Thymus (tissue), 11 donors: ENCODE results near the gene DDR1. TPM values are rescaled to one million over a fixed set of nuclear protein-coding genes. Genes with fewer than 3 reads are reported as not detected.
"Not testable (repeated sequence)": the region's sequence is repeated elsewhere in the genome, so short reads cannot be mapped to it uniquely, and the experiment has no call there.

Experiments used
- DNase-seq, 9 donors: peaks; one replicate each; pipeline ENCODE4 v3.0.0-alpha.2; 2013; ENCODE audit warnings: low spot score in 9 of 9, low read depth in 6 of 9, missing footprints in 1 of 9
- H3K27ac ChIP-seq, 2 donors: one replicate each; pipeline ENCODE4 v1.5.1; 2013; ENCODE audit warnings: control low read depth in 1 of 2, low read depth in 1 of 2, low read length in 1 of 2, mild to moderate bottlenecking in 1 of 2, moderate library complexity in 1 of 2
- H3K27me3 ChIP-seq, 2 donors: one replicate each; pipeline ENCODE4 v1.5.1; 2013; ENCODE audit warnings: low read length in 1 of 2; ENCODE audit not compliant: control insufficient read depth in 2 of 2, insufficient read depth in 1 of 2
- H3K36me3 ChIP-seq, 2 donors: one replicate each; pipeline ENCODE4 v1.5.1; 2013; ENCODE audit warnings: low read length in 1 of 2, mild to moderate bottlenecking in 1 of 2, moderate library complexity in 1 of 2; ENCODE audit not compliant: control insufficient read depth in 2 of 2, insufficient read depth in 2 of 2
- H3K4me1 ChIP-seq, 2 donors: one replicate each; pipeline ENCODE4 v1.5.1; 2013; ENCODE audit warnings: low read length in 2 of 2; ENCODE audit not compliant: control insufficient read depth in 2 of 2, insufficient read depth in 2 of 2
- H3K4me3 ChIP-seq, 2 donors: one replicate each; pipeline ENCODE4 v1.5.1; 2013; ENCODE audit warnings: low read length in 2 of 2, control low read depth in 1 of 2, mild to moderate bottlenecking in 1 of 2
- H3K9me3 ChIP-seq, 2 donors: one replicate each; pipeline ENCODE4 v1.5.1; 2013; ENCODE audit warnings: low read length in 1 of 2, mild to moderate bottlenecking in 1 of 2; ENCODE audit not compliant: control insufficient read depth in 2 of 2, insufficient read depth in 1 of 2
- WGBS: extraction: QIAGEN DNeasy Blood & Tissue Kit; methylation state at CpG from one replicate; pipeline ENCODE4 v1.1.7; 2013; 5-methylcytosine and 5-hydroxymethylcytosine counted together
- polyA plus RNA-seq: library from polyadenylated mRNA; stranded (reverse); fragments of 200-250 nt; gene quantifications from one replicate; pipeline ENCODE4 v1.2.3, GENCODE V29; 2013
- total RNA-seq: library from RNA; stranded (reverse); fragments of 120-200 nt; gene quantifications from one replicate; pipeline ENCODE4 v1.2.4, GENCODE V29; 2013
- donor health status: healthy.

DDR1 gene
- total and polyA plus RNA-seq, 2 donors, result 39.6 to 65.9 TPM

- 83% methylated on average over 3 of the region's 3 CpGs for WGBS
- Histone ChIP-seq H3K4me3 (no peak overlapping the region), H3K36me3 (no peaks in the 10 kb centered on the region), H3K27me3 (peaks cover 0 to 2% of the 10 kb centered on the region in 2 donors), H3K27ac (no peak overlapping the region), H3K4me1 (peaks cover 2 to 22% of the 10 kb centered on the region in 2 donors), H3K9me3 (peaks cover 0 to 14% of the 10 kb centered on the region in 2 donors)
- DNase-seq, result no peak
These were observed 22.9 kb upstream of the DDR1 start for GRCh38 chr6:30861257-30862048.

GRCh38 chr6:30862156-30862875 lies 22.0 kb upstream of the DDR1 start:
- H3K9me3 ChIP-seq, result peaks cover 0 to 14% of the 10 kb centered on the region in 2 donors
- no peak overlapping the region for H3K4me3 ChIP-seq
- H3K4me1 ChIP-seq, result peaks cover 2 to 13% of the 10 kb centered on the region in 2 donors
- H3K36me3 ChIP-seq, result no peaks in the 10 kb centered on the region
- DNase-seq, result no peak
- no peaks in the 10 kb centered on the region for H3K27me3 ChIP-seq
- 94% methylated on average over 10 of the region's 10 CpGs for WGBS
- H3K27ac ChIP-seq, result no peak overlapping the region

- H3K9me3 ChIP-seq, result peaks cover 0 to 10% of the 10 kb centered on the region in 2 donors
- WGBS, result 98% methylated on average over 4 of the region's 4 CpGs
- no peaks in the 10 kb centered on the region for H3K36me3 ChIP-seq
- no peak overlapping the region for H3K4me3 ChIP-seq
- H3K4me1 ChIP-seq, result peaks cover 2 to 4% of the 10 kb centered on the region in 2 donors
- no peaks in the 10 kb centered on the region for H3K27me3 ChIP-seq
- no peak overlapping the region for H3K27ac ChIP-seq
- no peak for DNase-seq
These were observed 20.0 kb upstream of the DDR1 start for GRCh38 chr6:30864325-30864724.

GRCh38 chr6:30869241-30869749 lies 15.0 kb upstream of the DDR1 start:
- WGBS, result 94% methylated on average over 12 of the region's 12 CpGs
- not testable (repeated sequence) for H3K27ac ChIP-seq, H3K4me1 ChIP-seq, H3K27me3 ChIP-seq, H3K36me3 ChIP-seq, DNase-seq, H3K4me3 ChIP-seq
- peaks cover 3 to 30% of the 10 kb centered on the region in 2 donors for H3K9me3 ChIP-seq

- H3K4me1 ChIP-seq, result peaks cover 0 to 2% of the 10 kb centered on the region in 2 donors
- peaks cover 3 to 38% of the 10 kb centered on the region in 2 donors for H3K9me3 ChIP-seq
- no peaks in the 10 kb centered on the region for H3K27me3 ChIP-seq
- no peak for DNase-seq
- H3K4me3 ChIP-seq, result no peak overlapping the region
- no peak overlapping the region for H3K27ac ChIP-seq
- peaks cover 0 to 5% of the 10 kb centered on the region in 2 donors for H3K36me3 ChIP-seq
These were observed 13.8 kb upstream of the DDR1 start for GRCh38 chr6:30870546-30870945.

- peaks cover 2 to 7% of the 10 kb centered on the region in 2 donors for H3K4me1 ChIP-seq
- no peak for DNase-seq
- no peak overlapping the region for H3K4me3 ChIP-seq
- H3K27ac ChIP-seq, result no peak overlapping the region
- H3K9me3 ChIP-seq, result peaks cover 3 to 38% of the 10 kb centered on the region in 2 donors
- H3K36me3 ChIP-seq, result peaks cover 0 to 5% of the 10 kb centered on the region in 2 donors
- no peaks in the 10 kb centered on the region for H3K27me3 ChIP-seq
- WGBS, result 84% methylated on average over 4 of the region's 4 CpGs
These were observed 12.6 kb upstream of the DDR1 start for GRCh38 chr6:30871592-30872183.

GRCh38 chr6:30873137-30873640 lies 11.1 kb upstream of the DDR1 start:
- Histone ChIP-seq H3K36me3 (peaks cover 0 to 5% of the 10 kb centered on the region in 2 donors), H3K9me3 (peaks cover 3 to 38% of the 10 kb centered on the region in 2 donors), H3K27ac (no peak overlapping the region), H3K4me1 (peaks cover 9 to 22% of the 10 kb centered on the region in 2 donors), H3K27me3 (no peaks in the 10 kb centered on the region), H3K4me3 (no peak overlapping the region)
- no peak for DNase-seq
- WGBS, result over 99% methylated on average over 2 of the region's 2 CpGs

GRCh38 chr6:30873795-30874194 lies 10.5 kb upstream of the DDR1 start:
- not testable (repeated sequence) for H3K4me3 ChIP-seq, H3K27me3 ChIP-seq, H3K36me3 ChIP-seq, H3K27ac ChIP-seq, DNase-seq
- peaks cover 3 to 38% of the 10 kb centered on the region in 2 donors for H3K9me3 ChIP-seq
- over 99% methylated on average over 3 of the region's 3 CpGs for WGBS
- H3K4me1 ChIP-seq, result peaks cover 9 to 28% of the 10 kb centered on the region in 2 donors
